Upper lobe of left lung (tissue), 4 donors: ENCODE measurements around the gene TC2N.

Source experiments
- CTCF ChIP-seq, 6 experiments: fragments of 450-650 bp in 4 of 6; fragments of 200-600 bp in 2 of 6; sonication (generic) in 2 of 6; IDR thresholded peaks; one replicate each; pipeline ENCODE4 v1.5.1; 2016 to 2019; ENCODE audit warnings: antibody characterized with exemption in 6 of 6
- POLR2A ChIP-seq, 4 donors: fragments of 450-650 bp; IDR thresholded peaks; one replicate each; pipeline ENCODE4 v1.5.1; 2016 to 2017; ENCODE audit warnings: antibody characterized with exemption in 4 of 4, mild to moderate bottlenecking in 2 of 4

GRCh38 chr14:91899806-91900205, 32.5 kb upstream of the TC2N start:
- TF ChIP-seq CTCF (IDR thresholded peaks at IDR 0.05), result no peak
- TF ChIP-seq POLR2A (IDR thresholded peaks at IDR 0.05), result no peak
